Body of pancreas (tissue), 4 donors: ENCODE results near the gene FBP2. TPM values are rescaled to one million over a fixed set of nuclear protein-coding genes. Genes with fewer than 3 reads are reported as not detected.
"Not testable (repeated sequence)": the region's sequence is repeated elsewhere in the genome, so short reads cannot be mapped to it uniquely, and the experiment has no call there.

Source experiments
- ATAC-seq: fragments of 150-250 bp; one replicate; pipeline ENCODE4 v1.9.1; 2016
- DNase-seq, 4 donors: peaks; one replicate each; pipeline ENCODE4 v3.0.0-alpha.2; 2019
- H3K27ac ChIP-seq, 4 donors: fragments of 200-600 bp; sonication (generic); 1 replicate in 3 of 4; 2 replicates in 1 of 4; pipeline versions ENCODE4 v1.5.1 to v1.6.1; 2016 to 2019; ENCODE audit warnings: mild to moderate bottlenecking in 1 of 4, mixed read lengths in 1 of 4, moderate library complexity in 1 of 4
- H3K27me3 ChIP-seq, 2 donors: fragments of 200-600 bp; sonication (generic); one replicate each; pipeline ENCODE4 v1.6.0; 2016; ENCODE audit warnings: mild to moderate bottlenecking in 1 of 2
- H3K36me3 ChIP-seq, 2 donors: fragments of 200-600 bp; sonication (generic); replicated peaks in 1 of 2; 2 replicates each; pipeline ENCODE4 v1.5.1; 2016; ENCODE audit warnings: low read depth in 2 of 2; ENCODE audit not compliant: insufficient read depth in 1 of 2
- H3K4me1 ChIP-seq: fragments of 200-600 bp; sonication (generic); one replicate; pipeline ENCODE4 v1.6.0; 2016
- H3K4me3 ChIP-seq, 2 donors: fragments of 200-600 bp; sonication (generic); 1 replicate in 1 of 2; 2 replicates in 1 of 2; pipeline ENCODE4 v1.5.1; 2016 to 2019
- H3K9me3 ChIP-seq, 3 donors: fragments of 200-600 bp; sonication (generic); 1 replicate in 2 of 3; 2 replicates in 1 of 3; pipeline ENCODE4 v1.5.1; 2016
- POLR2A ChIP-seq, 3 donors: fragments of 450-650 bp; IDR thresholded peaks; one replicate each; pipeline ENCODE4 v1.6.1; 2016; ENCODE audit warnings: antibody characterized with exemption in 3 of 3, mild to moderate bottlenecking in 2 of 3
- WGBS, 2 donors: methylation state at CpG; one replicate each; pipeline ENCODE4 v1.1.5; 2017; 5-methylcytosine and 5-hydroxymethylcytosine counted together
- intact Hi-C: fragments of 100-400 bp; cut with DNase I; formaldehyde crosslinking; loops from one replicate; pipeline ENCODE4 v1.15.1; 2023
- total RNA-seq, 2 donors: library from RNA; depleted of rRNA; stranded (reverse); fragments of >200 nt; gene quantifications; one replicate each; pipeline ENCODE4 v1.1.0, GENCODE V29; 2016
- TF ChIP-seq, protein P1 (sequence below), 7 experiments: fragments of 450-650 bp in 4 of 7; fragments of 200-600 bp in 3 of 7; sonication (generic) in 3 of 7; IDR thresholded peaks; one replicate each; pipeline ENCODE4 v1.5.1; 2016 to 2019; ENCODE audit warnings: antibody characterized with exemption in 7 of 7

FBP2 gene
- total RNA-seq, 2 donors from 2014 or later: 0.66 to 3.1 TPM

DNA sequence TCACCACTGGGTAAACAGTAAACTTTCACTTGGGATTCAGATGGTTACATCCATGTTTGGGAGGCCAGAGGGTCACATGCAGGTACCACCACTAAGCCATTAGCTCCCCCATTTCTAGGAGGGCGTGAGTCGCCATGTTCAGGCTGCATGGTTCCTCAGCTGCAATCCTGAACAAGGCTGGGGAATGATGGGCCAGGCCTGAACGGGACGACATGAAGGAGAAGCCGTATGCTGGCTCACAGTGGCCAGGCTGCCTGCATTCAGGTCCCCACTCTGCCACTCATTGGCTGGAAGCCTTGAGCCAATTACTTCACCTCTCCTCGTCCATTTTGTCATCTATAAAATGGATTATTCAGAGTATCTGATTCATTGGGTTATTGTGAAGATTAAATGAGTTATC, 9.0 kb upstream of the FBP2 start:
- DNase-seq (no peak), ATAC-seq (no peak)
- intact Hi-C loops: loop anchor here (10.0 kb wide), 1 partner anchor 48 kb away; the partner anchor contains the start of gene PCAT7
- WGBS, 2 donors: 71 to 83% methylated on average over 6 of the region's 6 CpGs
- H3K4me1 ChIP-seq: peaks cover 11% of the 10 kb centered on the region
- no peaks in the 10 kb centered on the region for H3K9me3 ChIP-seq
- TF ChIP-seq POLR2A (IDR thresholded peaks at IDR 0.05): no peak
- TF ChIP-seq, protein P1, sequence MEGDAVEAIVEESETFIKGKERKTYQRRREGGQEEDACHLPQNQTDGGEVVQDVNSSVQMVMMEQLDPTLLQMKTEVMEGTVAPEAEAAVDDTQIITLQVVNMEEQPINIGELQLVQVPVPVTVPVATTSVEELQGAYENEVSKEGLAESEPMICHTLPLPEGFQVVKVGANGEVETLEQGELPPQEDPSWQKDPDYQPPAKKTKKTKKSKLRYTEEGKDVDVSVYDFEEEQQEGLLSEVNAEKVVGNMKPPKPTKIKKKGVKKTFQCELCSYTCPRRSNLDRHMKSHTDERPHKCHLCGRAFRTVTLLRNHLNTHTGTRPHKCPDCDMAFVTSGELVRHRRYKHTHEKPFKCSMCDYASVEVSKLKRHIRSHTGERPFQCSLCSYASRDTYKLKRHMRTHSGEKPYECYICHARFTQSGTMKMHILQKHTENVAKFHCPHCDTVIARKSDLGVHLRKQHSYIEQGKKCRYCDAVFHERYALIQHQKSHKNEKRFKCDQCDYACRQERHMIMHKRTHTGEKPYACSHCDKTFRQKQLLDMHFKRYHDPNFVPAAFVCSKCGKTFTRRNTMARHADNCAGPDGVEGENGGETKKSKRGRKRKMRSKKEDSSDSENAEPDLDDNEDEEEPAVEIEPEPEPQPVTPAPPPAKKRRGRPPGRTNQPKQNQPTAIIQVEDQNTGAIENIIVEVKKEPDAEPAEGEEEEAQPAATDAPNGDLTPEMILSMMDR (IDR thresholded peaks at IDR 0.05): no peak
- H3K27ac ChIP-seq: peak overlapping the region in 1 of 4 donors; percentile 23
- no peaks in the 10 kb centered on the region for H3K36me3 ChIP-seq
- no peak overlapping the region for H3K4me3 ChIP-seq
- no peaks in the 10 kb centered on the region for H3K27me3 ChIP-seq

DNA sequence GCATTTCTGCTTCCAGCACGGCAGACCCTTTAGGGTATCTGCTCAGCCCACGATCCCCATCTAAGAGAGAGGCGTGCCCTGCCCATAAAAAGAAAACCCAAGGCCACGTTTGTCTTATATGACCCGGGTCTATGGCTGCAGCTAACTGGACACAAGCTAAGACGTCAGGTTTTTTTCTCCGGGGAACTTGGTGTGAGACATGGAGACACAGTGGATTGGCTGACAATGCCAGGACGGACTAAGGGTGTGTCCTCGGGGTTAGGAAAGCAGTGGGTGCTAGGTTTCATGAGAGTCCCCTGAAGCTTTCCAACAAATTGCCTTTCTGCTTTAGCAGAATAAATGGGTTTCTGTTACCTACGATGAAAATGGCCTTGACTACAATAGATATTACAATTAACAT, 7.1 kb upstream of the FBP2 start:
- H3K36me3 ChIP-seq: no peaks in the 10 kb centered on the region
- no peak overlapping the region for H3K4me3 ChIP-seq
- DNase-seq: no peak
- no peak overlapping the region for H3K27ac ChIP-seq
- WGBS, 2 donors: 59 to 65% methylated on average over 10 of the region's 10 CpGs
- peaks cover 7% of the 10 kb centered on the region for H3K4me1 ChIP-seq
- intact Hi-C loops: loop anchor here (10.0 kb wide), 1 partner anchor 46 kb away; the partner anchor contains the start of gene PCAT7
- TF ChIP-seq POLR2A (IDR thresholded peaks at IDR 0.05): no peak
- TF ChIP-seq, protein P1 (IDR thresholded peaks at IDR 0.05): no peak
- no peaks in the 10 kb centered on the region for H3K9me3 ChIP-seq
- H3K27me3 ChIP-seq: no peaks in the 10 kb centered on the region
- no peak for ATAC-seq

DNA sequence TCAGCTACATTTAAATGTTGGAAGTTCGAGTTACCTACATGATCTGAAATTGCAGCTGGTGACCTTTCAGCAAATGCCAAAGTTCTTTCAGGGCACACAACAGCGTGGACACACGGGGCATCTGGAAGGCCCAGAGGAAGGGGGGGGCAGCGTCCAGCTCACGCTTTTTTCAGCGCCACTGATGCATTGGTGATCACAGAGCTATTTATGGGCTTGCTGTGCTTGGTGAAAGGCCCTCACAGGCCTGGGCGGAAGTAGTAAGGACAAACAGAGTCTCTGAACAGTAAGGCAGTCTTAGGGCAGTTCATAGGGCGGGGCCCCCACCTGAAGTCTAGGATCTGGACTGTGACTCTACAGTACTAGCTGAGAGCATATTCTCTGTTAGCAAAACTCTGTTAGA, 6.6 kb upstream of the FBP2 start:
- 85 to 100% methylated on average over 2 to 8 of the region's 8 CpGs for WGBS, 2 donors
- Histone ChIP-seq H3K36me3 (no peaks in the 10 kb centered on the region), H3K27ac (no peak overlapping the region), H3K4me3 (no peak overlapping the region), H3K27me3 (no peaks in the 10 kb centered on the region), H3K9me3 (no peaks in the 10 kb centered on the region), H3K4me1 (peaks cover 7% of the 10 kb centered on the region)
- intact Hi-C loops: loop anchor here (10.0 kb wide), 1 partner anchor 45 kb away; the partner anchor contains the start of gene PCAT7
- TF ChIP-seq POLR2A (IDR thresholded peaks at IDR 0.05): no peak
- TF ChIP-seq, protein P1 (IDR thresholded peaks at IDR 0.05): no peak
- DNase-seq (no peak), ATAC-seq (no peak)

DNA sequence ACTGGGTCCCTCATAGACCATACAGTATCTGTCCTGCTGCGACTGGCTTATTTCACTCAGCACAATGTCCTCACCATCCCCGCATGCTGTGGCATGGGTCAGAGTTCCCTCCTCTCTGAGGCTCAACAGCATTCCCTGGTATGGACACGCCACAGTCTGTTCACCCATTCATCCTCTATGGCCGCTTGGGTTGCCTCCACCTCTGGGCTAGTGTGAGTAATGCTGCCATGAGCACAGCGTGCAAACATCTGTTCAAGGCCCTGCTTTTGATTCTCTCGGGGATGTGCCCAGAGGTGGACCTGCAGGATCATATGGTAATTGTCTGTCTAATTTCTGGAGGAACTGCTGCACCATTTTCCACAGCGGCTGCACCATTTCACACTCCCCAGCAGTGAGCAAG, 5.5 kb upstream of the FBP2 start:
- TF ChIP-seq, protein P1 (IDR thresholded peaks at IDR 0.05): no peak
- no peak for TF ChIP-seq POLR2A (IDR thresholded peaks at IDR 0.05)
- WGBS, 2 donors: 79 to 80% methylated on average over 5 to 7 of the region's 7 CpGs
- Histone ChIP-seq H3K9me3 (no peaks in the 10 kb centered on the region), H3K36me3 (no peaks in the 10 kb centered on the region), H3K27ac (no peak overlapping the region), H3K27me3 (no peaks in the 10 kb centered on the region), H3K4me1 (peaks cover 12% of the 10 kb centered on the region), H3K4me3 (no peak overlapping the region)
- ATAC-seq (no peak), DNase-seq (no peak)
- intact Hi-C loops: no loop called here

DNA sequence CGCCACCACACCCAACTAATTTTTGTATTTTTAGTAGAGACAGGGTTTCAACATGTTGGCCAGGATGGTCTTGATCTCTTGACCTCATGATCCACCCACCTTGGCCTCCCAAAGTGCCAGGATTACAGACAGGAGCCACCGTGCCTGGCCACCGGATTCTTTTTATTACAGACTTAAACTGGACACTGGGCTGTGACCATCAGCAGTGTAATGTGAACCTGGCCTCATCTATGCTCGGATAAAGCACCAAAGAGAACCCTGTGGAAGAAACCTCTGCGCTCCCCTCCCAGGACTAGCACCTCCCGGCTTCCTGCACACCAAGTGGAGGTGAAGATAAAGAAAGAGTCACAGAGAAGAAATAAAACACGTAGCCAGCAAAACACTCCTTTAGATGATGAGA, 941 bp downstream of the FBP2 start:
- DNase-seq, H3K27me3 ChIP-seq, ATAC-seq, intact Hi-C loops, H3K27ac ChIP-seq, H3K36me3 ChIP-seq, H3K4me3 ChIP-seq, H3K9me3 ChIP-seq: not testable (repeated sequence)
- WGBS, 2 donors: 67 to 74% methylated on average over 6 to 7 of the region's 7 CpGs
- H3K4me1 ChIP-seq: peaks cover 20% of the 10 kb centered on the region
